Measurements from ENCODE around the gene EFCAB9.

DNA sequence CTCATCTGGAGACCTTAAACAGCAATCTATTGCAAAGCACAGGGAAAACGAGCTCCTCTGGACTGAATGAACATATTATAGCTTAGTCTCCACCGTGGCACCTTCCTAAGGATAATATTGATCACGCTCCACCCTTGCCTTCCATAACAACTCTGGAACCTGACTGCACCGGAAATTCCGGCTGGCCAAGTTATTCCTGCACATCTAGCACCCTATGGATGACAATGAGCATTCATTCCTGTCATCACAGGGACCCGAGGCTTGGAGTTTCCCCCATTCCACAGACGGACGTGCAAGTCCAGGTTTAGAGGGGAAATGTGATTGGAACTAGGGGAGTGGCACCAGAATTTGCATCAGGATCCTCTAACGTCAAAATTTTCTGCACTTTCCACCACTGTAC is 33.5 kb upstream of the EFCAB9 start:
- TF ChIP-seq TAF1 (IDR thresholded peaks at IDR 0.05; ENCODE audit: low read depth, low read length) (no peak), SPI1 (IDR thresholded peaks at IDR 0.05; ENCODE audit: low read depth, low read length) (no peak), POU2F2 (IDR thresholded peaks at IDR 0.05; ENCODE audit: low read depth, low read length) (no peak), POLR2A (IDR thresholded peaks at IDR 0.05; ENCODE audit: low read depth, low read length) (no peak), POLR2AphosphoS5 (IDR thresholded peaks at IDR 0.05; ENCODE audit: low read depth, low read length) (no peak)
